H1 (cell line): ENCODE data around the gene ANGPTL8. TPM values are rescaled to one million over a fixed set of nuclear protein-coding genes. Genes with fewer than 3 reads are reported as not detected.

Experiments
- BRCA1 ChIP-seq: IDR thresholded peaks from 2 replicates; pipeline ENCODE4 v1.6.1; 2012; ENCODE audit warnings: low read depth, low read length, improper control_type of control experiment
- NANOG ChIP-seq: IDR thresholded peaks from 2 replicates; pipeline ENCODE4 v1.6.1; 2011; ENCODE audit warnings: low read length, low read depth, mild to moderate bottlenecking, inconsistent platforms; ENCODE audit not compliant: insufficient read depth, poor library complexity, severe bottlenecking
- SIN3A ChIP-seq, 2 experiments: IDR thresholded peaks in 1 of 2; conservative IDR thresholded peaks in 1 of 2; 2 replicates each; pipeline ENCODE4 v1.6.1; 2011 to 2012; ENCODE audit warnings: low read length in 2 of 2, improper control_type of control experiment in 1 of 2, low read depth in 1 of 2, mild to moderate bottlenecking in 1 of 2
- SIRT6 ChIP-seq: IDR thresholded peaks from one replicate; pipeline ENCODE4 v1.7.1; 2012; ENCODE audit warnings: low read length, inconsistent platforms
- SP2 ChIP-seq: IDR thresholded peaks from 2 replicates; pipeline ENCODE4 v1.6.1; 2012; ENCODE audit warnings: mild to moderate bottlenecking, low read length, inconsistent platforms
- SUZ12 ChIP-seq: fragments of 200-600 bp; sonication (generic); IDR thresholded peaks from 2 replicates; pipeline ENCODE4 v1.6.1; 2012; ENCODE audit warnings: mild to moderate bottlenecking, inconsistent platforms, low read length, moderate library complexity, mixed read lengths
- polyA plus RNA-seq, 7 experiments: library from polyadenylated mRNA; depleted of rRNA in 3 of 7; stranded (reverse) in 5 of 7; unstranded in 2 of 7; fragments of >200 nt in 5 of 7; fragments of 200-250 nt in 2 of 7; gene quantifications; 1 replicate in 5 of 7; 2 replicates in 1 of 7; 4 replicates in 1 of 7; pipeline versions ENCODE4 v1.2.1 to v1.2.3, GENCODE V29; 2011 to 2013; ENCODE audit warnings: missing spikeins in 2 of 7, mixed read lengths in 2 of 7
- total RNA-seq: library from RNA; stranded (reverse); fragmentation: NEBNext Ultra II Directional; extraction: Animal tissue kit (Norgen Biotek cat#: 25700); gene quantifications from 2 replicates; pipeline ENCODE4 v1.2.1, GENCODE V29; 2021
- TF ChIP-seq, protein P1 (sequence below), 3 experiments: IDR thresholded peaks; 1 replicate in 2 of 3; 2 replicates in 1 of 3; pipeline versions ENCODE4 v1.5.1 to v1.6.1; 2011; ENCODE audit warnings: low read length in 3 of 3, mild to moderate bottlenecking in 3 of 3, inconsistent platforms in 2 of 3, low read depth in 1 of 3, moderate library complexity in 1 of 3; ENCODE audit not compliant: insufficient read depth in 1 of 3; ENCODE audit errors: control extremely low read depth in 1 of 3

ANGPTL8 gene
- total and polyA plus RNA-seq, 2 of the 8 experiments (the other 6 are each of a cell fraction or from before 2014, with no cell fraction given), result not detected

DNA sequence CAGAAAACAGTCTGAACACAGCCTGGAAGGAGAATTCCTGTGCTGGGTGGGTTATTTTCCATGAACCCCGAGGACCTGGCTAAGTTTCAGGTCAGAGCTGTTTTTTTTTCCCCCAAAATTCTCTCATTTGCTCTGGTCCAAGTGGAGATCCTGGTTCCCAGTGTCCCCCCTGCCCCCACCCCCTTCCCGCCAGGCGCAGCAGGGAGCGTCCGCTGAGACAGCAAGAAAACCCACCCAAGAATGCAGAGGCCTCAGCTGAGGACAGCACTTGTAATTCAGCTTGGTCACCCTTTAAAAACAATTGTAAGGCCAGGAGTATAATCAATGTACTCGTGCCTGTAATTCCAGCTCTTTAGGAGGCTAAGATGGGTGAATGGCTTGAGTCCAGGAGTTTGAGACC lies 45.1 kb downstream of the ANGPTL8 start (continued):
- TF ChIP-seq BRCA1 (no peak), NANOG (no peak), SUZ12 (no peak), SIRT6 (no peak), SIN3A (conservative IDR thresholded peaks at IDR 0.05 in 1 of 2, IDR thresholded peaks at IDR 0.05 in 1 of 2; ENCODE audit: low read depth in 1 of 2, low read length in 2 of 2) (no peak), SP2 (no peak)
- TF ChIP-seq, protein P1, sequence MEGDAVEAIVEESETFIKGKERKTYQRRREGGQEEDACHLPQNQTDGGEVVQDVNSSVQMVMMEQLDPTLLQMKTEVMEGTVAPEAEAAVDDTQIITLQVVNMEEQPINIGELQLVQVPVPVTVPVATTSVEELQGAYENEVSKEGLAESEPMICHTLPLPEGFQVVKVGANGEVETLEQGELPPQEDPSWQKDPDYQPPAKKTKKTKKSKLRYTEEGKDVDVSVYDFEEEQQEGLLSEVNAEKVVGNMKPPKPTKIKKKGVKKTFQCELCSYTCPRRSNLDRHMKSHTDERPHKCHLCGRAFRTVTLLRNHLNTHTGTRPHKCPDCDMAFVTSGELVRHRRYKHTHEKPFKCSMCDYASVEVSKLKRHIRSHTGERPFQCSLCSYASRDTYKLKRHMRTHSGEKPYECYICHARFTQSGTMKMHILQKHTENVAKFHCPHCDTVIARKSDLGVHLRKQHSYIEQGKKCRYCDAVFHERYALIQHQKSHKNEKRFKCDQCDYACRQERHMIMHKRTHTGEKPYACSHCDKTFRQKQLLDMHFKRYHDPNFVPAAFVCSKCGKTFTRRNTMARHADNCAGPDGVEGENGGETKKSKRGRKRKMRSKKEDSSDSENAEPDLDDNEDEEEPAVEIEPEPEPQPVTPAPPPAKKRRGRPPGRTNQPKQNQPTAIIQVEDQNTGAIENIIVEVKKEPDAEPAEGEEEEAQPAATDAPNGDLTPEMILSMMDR (IDR thresholded peaks at IDR 0.05; ENCODE audit: control extremely low read depth in 1 of 3, insufficient read depth in 1 of 3, low read depth in 1 of 3, low read length in 3 of 3), result no peak
